Caco-2 (cell line): ENCODE data around the gene DLG2. TPM values are rescaled to one million over a fixed set of nuclear protein-coding genes. Genes with fewer than 3 reads are reported as not detected.

Experiments used
- BruUV-seq: library from RNA; stranded (reverse); fragments of 400-500 nt; replicated peaks from 2 replicates; lab custom pipeline; 2021; lab: Mats Ljungman, UMichigan
- CTCF ChIA-PET: fragments of 300-600 bp; sonication (Branson Sonifier 250); formaldehyde crosslinking; loops from one replicate; lab custom pipeline; 2022; ENCODE audit warnings: antibody characterized with exemption; lab: Charles Lee
- POLR2A ChIA-PET: fragments of 300-600 bp; sonication (Branson Sonifier 250); formaldehyde crosslinking; loops from one replicate; lab custom pipeline; 2022; ENCODE audit warnings: antibody characterized with exemption; lab: Charles Lee
- DNase-seq, 2 experiments: peaks; one replicate each; pipeline versions ENCODE4 v3.0.0 to v3.0.0-alpha.2; 2020 to 2022
- H3K27me3 ChIP-seq: replicated peaks from 2 replicates; pipeline ENCODE4 v1.6.0; 2011; ENCODE audit warnings: low read length; ENCODE audit not compliant: control insufficient read depth, insufficient read depth
- H3K36me3 ChIP-seq: 2 replicates; pipeline ENCODE4 v1.5.1; 2011; ENCODE audit warnings: low read length; ENCODE audit not compliant: control insufficient read depth, insufficient read depth
- H3K4me1 ChIP-seq: fragments of 250-450 bp; sonication (Bioruptor Pico); 2 replicates; pipeline ENCODE4 v1.5.1; 2020; ENCODE audit warnings: mild to moderate bottlenecking
- H3K4me3 ChIP-seq: 2 replicates; pipeline ENCODE4 v1.5.1; 2011; ENCODE audit warnings: low read depth, mild to moderate bottlenecking, control low read depth, low read length
- H3K9me3 ChIP-seq: fragments of 250-450 bp; sonication (Bioruptor Pico); 2 replicates; pipeline ENCODE4 v1.5.1; 2020; ENCODE audit warnings: mild to moderate bottlenecking, moderate library complexity
- H3K27ac Mint-ChIP-seq: one replicate; pipeline ENCODE4 v1.8.0; 2022; ENCODE audit warnings: mixed read lengths; ENCODE audit not compliant: unreplicated experiment
- H3K27me3 Mint-ChIP-seq: one replicate; pipeline ENCODE4 v1.8.0; 2022; ENCODE audit warnings: mixed read lengths; ENCODE audit not compliant: insufficient read depth, unreplicated experiment
- H3K36me3 Mint-ChIP-seq: one replicate; pipeline ENCODE4 v1.8.0; 2022; ENCODE audit warnings: mild to moderate bottlenecking, mixed read lengths; ENCODE audit not compliant: insufficient read depth, unreplicated experiment
- H3K4me1 Mint-ChIP-seq: one replicate; pipeline ENCODE4 v1.8.0; 2022; ENCODE audit warnings: low read depth, mixed read lengths; ENCODE audit not compliant: unreplicated experiment
- H3K4me3 Mint-ChIP-seq: one replicate; pipeline ENCODE4 v1.8.0; 2022; ENCODE audit warnings: mild to moderate bottlenecking, moderate library complexity, mixed read lengths; ENCODE audit not compliant: unreplicated experiment
- H3K9me3 Mint-ChIP-seq: one replicate; pipeline ENCODE4 v1.8.0; 2022; ENCODE audit warnings: mixed read lengths; ENCODE audit not compliant: unreplicated experiment
- CTCF ChIP-seq, 2 experiments: fragments of 200-600 bp in 1 of 2; IDR thresholded peaks; 1 replicate in 1 of 2; 2 replicates in 1 of 2; pipeline versions ENCODE4 v1.5.1 to v1.8.0; 2011 to 2022; ENCODE audit warnings: antibody characterized with exemption in 1 of 2, control low read depth in 1 of 2, inconsistent platforms in 1 of 2, low read depth in 1 of 2, low read length in 1 of 2, mild to moderate bottlenecking in 1 of 2, moderate library complexity in 1 of 2; ENCODE audit not compliant: insufficient read depth in 1 of 2, severe bottlenecking in 1 of 2, unreplicated experiment in 1 of 2
- intact Hi-C: fragments of 100-400 bp; cut with micrococcal nuclease; formaldehyde crosslinking; loops from one replicate; pipeline ENCODE4 v1.10.0; 2022; ENCODE audit not compliant: unreplicated experiment
- total RNA-seq: library from RNA; stranded (reverse); gene quantifications from 2 replicates; pipeline ENCODE4 v1.2.3, GENCODE V29; 2022

DLG2 gene
- total RNA-seq, 1 experiment from 2014 or later, result 21.6 TPM

- peaks cover 27% of the 10 kb centered on the region for H3K4me1 Mint-ChIP-seq
- intact Hi-C loops, result loop anchor here (5.0 kb wide), 1 partner anchor 217 kb away; no protein-coding TSS in a partner anchor
- H3K36me3 ChIP-seq, result no peaks in the 10 kb centered on the region
- DNase-seq, result peak in 1 of 2 experiments; percentile 46
- H3K36me3 Mint-ChIP-seq, result no peaks in the 10 kb centered on the region
- H3K9me3 ChIP-seq, result no peaks in the 10 kb centered on the region
- no peak overlapping the region for H3K4me3 Mint-ChIP-seq
- no peaks in the 10 kb centered on the region for H3K27me3 ChIP-seq
- peaks cover 9% of the 10 kb centered on the region for H3K9me3 Mint-ChIP-seq
- H3K27me3 Mint-ChIP-seq, result no peaks in the 10 kb centered on the region
- CTCF ChIA-PET, result interaction anchor here (0.6 to 0.7 kb wide), 3 partner anchors 16 to 202 kb away, joined by 3 read pairs; no protein-coding TSS in a partner anchor
- H3K27ac Mint-ChIP-seq, result peak overlapping the region; percentile 30
- no peak for TF ChIP-seq CTCF (IDR thresholded peaks at IDR 0.05; ENCODE audit: insufficient read depth in 1 of 2, low read depth in 1 of 2, low read length in 1 of 2, severe bottlenecking in 1 of 2, unreplicated experiment in 1 of 2)
- POLR2A ChIA-PET, result no interaction called here
- H3K4me3 ChIP-seq, result no peak overlapping the region
- H3K4me1 ChIP-seq, result peaks cover 10% of the 10 kb centered on the region
- BruUV-seq, result no TSS peak
Measured at GRCh38 chr11:83508804-83509203, 2118.3 kb downstream of the DLG2 start.

GRCh38 chr11:83502041-83502440, 2125.1 kb downstream of the DLG2 start:
- no peaks in the 10 kb centered on the region for H3K9me3 Mint-ChIP-seq
- peaks cover 4% of the 10 kb centered on the region for H3K27me3 Mint-ChIP-seq
- no peaks in the 10 kb centered on the region for H3K4me1 Mint-ChIP-seq
- POLR2A ChIA-PET, result no interaction called here
- no peak overlapping the region for H3K4me3 ChIP-seq
- intact Hi-C loops, result no loop called here
- no peaks in the 10 kb centered on the region for H3K36me3 ChIP-seq
- no peak for TF ChIP-seq CTCF (IDR thresholded peaks at IDR 0.05; ENCODE audit: insufficient read depth in 1 of 2, low read depth in 1 of 2, low read length in 1 of 2, severe bottlenecking in 1 of 2, unreplicated experiment in 1 of 2)
- H3K4me3 Mint-ChIP-seq, result no peak overlapping the region
- no peak for DNase-seq
- CTCF ChIA-PET, result interaction anchor here (1.0 kb wide), 1 partner anchor 222 kb away, joined by 3 read pairs; no protein-coding TSS in a partner anchor
- BruUV-seq, result no TSS peak
- H3K4me1 ChIP-seq, result no peaks in the 10 kb centered on the region
- no peaks in the 10 kb centered on the region for H3K36me3 Mint-ChIP-seq
- H3K27ac Mint-ChIP-seq, result no peak overlapping the region
- no peaks in the 10 kb centered on the region; the same call in 1 of the 2 replicates for H3K27me3 ChIP-seq
- no peaks in the 10 kb centered on the region for H3K9me3 ChIP-seq

GRCh38 chr11:83493917-83494316, 2133.2 kb downstream of the DLG2 start:
- no TSS peak for BruUV-seq
- Mint-ChIP-seq H3K9me3 (no peaks in the 10 kb centered on the region), H3K36me3 (no peaks in the 10 kb centered on the region), H3K27ac (no peak overlapping the region), H3K27me3 (peaks cover 8% of the 10 kb centered on the region), H3K4me1 (no peaks in the 10 kb centered on the region), H3K4me3 (no peak overlapping the region)
- no peak for DNase-seq
- no peaks in the 10 kb centered on the region for H3K27me3 ChIP-seq
- CTCF ChIA-PET, result interaction anchor here (0.6 to 0.7 kb wide), 2 partner anchors 88 to 417 kb away, joined by 3 read pairs; no protein-coding TSS in a partner anchor
- POLR2A ChIA-PET, result no interaction called here
- intact Hi-C loops, result no loop called here
- H3K36me3 ChIP-seq, result no peaks in the 10 kb centered on the region
- no peak overlapping the region for H3K4me3 ChIP-seq
- no peaks in the 10 kb centered on the region for H3K9me3 ChIP-seq
- H3K4me1 ChIP-seq, result no peaks in the 10 kb centered on the region
- no peak for TF ChIP-seq CTCF (IDR thresholded peaks at IDR 0.05; ENCODE audit: insufficient read depth in 1 of 2, low read depth in 1 of 2, low read length in 1 of 2, severe bottlenecking in 1 of 2, unreplicated experiment in 1 of 2)
